Stimulated activated CD8-positive, alpha-beta memory T cell treated with anti-CD3 and anti-CD28 coated beads, Interleukin-2, amount 100 ng/mL, for 48 hours (primary cell): ENCODE data around the gene STH.

Source experiments
- DNase-seq, 2 donors: peaks; one replicate each; pipeline ENCODE4 v3.0.0-alpha.2; 2020; ENCODE audit warnings: low read depth in 2 of 2

STH gene

GRCh38 chr17:46027048-46027975, 28.3 kb downstream of the STH start:
- DNase-seq, result no peak

- DNase-seq, result no peak
Observed at GRCh38 chr17:46027976-46028325, 28.9 kb downstream of the STH start.

DNA sequence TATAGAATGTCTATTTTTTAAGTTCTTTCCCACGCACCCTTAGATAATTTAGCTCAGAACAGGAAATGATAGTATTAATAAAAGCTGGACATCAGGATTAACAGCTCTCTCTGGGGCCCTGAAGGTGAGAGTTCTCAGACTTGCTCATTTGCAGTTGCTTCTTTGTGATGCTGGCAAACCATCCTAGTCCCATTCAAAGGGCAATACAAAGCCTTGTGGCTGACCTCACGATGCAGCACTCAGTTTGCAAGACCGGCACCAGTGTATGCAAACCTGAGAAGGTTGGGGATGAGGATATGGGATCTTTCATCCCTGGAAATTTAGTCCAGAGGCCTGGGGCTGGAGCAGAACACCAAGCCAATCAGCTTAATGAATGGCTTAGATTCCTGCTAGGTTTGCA, 29.3 kb downstream of the STH start:
- no peak for DNase-seq

GRCh38 chr17:46028981-46029565, 30.0 kb downstream of the STH start:
- DNase-seq, result no peak

DNA sequence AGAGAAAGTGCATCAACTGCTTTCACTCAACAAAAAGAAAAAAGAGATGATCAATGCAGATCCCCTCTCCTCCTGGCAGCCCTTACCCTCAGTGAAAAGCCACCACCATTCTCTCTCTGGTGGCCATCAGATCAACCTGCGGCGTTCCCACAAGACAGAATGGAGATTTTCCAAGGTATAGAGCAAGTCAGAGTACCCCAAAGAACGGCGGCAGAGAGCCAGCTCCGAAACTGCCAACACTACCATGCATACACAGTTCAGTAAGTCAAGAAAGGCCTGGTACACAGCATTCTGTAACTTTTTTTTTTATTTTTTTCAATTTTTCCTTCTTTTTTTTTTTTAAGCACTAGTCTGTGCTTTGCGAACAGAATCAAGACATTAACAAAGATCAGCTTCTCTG, 30.6 kb downstream of the STH start:
- DNase-seq, result no peak

DNA sequence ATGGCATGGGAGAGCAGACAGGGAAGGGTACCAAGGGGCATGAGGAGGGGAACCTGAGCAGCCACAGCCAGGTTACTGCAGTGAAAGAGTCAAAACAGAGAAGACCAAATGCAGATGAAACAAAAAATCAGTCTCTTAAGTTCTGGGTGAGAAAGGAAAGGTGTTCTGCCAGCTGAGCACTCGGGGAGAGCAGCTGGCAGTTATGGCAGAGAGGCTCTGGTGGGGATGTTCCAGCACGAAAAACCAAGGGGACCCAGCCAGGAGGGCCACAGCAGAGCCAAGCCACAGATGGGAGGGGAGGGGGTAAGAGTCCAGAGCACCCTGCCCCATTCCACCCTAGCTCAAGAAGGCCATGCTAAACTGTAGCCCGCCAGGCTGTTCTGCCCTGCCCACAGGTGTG, 31.7 kb downstream of the STH start:
- no peak for DNase-seq

DNA sequence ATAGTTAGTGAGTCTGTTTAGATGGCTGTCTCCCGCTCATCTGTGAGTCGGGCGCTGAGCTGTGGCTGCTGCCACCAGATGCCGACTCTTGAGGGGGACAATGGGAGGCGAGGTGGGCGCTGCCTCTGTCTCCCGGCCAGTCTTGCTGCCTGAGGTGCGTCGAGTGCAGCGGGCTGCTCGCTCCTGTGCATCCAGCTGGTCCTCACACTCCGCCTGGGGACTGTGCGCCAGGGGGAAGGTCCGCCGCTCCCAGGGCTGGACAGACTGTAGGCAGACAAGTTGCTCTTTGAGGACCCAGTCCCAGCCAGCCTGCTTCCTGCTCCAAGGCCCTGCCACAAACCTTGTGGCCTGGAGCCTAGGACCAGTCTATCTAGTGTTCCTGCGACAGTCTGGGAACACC, 32.4 kb downstream of the STH start:
- no peak for DNase-seq

DNA sequence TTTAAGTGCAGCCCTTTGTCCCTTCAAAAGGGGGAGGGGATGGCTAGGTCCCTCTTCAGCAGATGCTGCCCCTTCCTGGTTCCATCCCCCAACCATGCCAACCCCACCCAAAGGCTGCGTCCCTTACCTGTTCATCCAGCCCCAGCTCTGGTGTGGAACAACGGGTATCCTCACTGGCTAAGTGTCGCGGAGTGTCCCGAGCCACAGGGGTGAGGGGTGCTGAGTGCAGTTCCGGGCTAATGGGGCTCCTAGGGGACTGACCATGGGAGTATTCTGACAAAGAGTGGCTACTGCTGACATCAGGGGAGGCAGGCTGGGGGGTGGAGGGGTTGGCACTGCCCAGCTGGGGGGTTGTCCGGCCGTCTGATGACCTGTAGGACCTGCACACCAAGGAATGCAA, 32.9 kb downstream of the STH start:
- no peak for DNase-seq

DNA sequence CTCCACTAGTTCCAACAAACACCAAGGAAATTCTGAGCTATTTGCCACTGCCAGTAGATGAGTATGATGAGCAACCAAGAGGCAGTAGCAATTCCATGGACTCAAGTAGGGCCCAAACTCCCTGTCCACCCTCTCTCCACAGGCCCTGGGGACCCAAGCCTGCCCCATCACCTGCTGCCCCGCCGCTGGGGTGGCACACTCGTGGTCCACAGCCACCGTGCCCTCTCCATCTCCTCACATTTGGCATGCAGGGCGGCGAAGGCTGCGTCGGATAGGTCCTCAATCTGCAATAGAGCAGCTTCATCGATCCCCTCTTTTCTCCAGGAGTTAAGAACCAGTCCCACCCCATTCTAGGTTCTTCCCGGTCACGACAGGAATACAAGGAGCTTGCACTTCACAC, 33.9 kb downstream of the STH start:
- DNase-seq, result no peak

- no peak for DNase-seq
Observed at GRCh38 chr17:46033392-46033791, 34.3 kb downstream of the STH start.

DNA sequence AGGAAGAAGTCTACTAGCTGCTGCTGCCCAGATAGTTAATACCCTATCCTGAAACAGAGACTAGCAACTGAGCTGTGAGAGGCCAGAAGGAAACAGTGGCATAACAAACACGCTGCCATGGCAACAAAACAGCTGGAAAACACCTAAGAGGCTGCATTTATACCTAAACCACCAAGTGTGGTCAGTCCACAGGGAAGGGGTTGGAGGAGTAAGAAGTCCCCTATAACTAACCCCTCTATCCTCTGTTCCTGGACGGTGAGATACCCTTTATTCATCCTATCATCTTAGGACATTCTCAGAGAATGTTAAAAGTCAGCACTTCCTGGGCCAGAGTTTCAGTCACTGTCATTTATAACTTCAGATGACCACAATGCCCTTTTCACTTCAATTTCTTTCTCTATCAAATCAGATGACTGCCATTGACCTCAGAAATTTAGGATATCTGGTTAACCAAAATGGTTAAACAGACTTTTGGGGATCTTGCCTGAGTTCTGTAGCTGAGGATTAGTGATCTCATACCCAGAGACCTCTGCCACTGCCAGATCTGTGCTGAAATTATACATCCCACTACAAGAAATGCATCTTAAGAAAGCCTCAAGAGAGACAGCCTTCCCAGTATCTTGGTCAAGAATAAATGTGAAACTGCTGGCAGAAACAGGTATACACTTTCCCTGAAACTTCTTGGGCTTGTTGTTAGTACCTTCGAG, 36.2 kb downstream of the STH start:
- no peak for DNase-seq

DNA sequence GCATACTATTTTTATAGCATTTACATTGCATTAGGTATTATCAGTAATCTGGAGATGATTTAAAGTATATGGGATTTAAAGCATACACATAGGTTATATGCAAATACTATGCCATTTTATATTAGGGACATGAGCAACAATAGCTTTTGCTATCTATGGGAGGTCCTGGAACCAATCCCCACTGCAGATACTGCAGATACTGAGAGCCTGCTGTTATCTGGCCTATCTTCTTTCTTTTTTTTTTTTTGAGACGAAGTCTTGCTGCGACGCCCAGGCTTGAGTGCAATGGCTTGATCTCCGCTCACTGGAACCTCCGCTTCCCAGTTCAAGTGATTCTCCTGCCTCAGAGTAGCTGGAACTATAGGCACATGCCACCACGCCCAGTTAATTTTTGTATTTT, 37.4 kb downstream of the STH start:
- no peak for DNase-seq

DNA sequence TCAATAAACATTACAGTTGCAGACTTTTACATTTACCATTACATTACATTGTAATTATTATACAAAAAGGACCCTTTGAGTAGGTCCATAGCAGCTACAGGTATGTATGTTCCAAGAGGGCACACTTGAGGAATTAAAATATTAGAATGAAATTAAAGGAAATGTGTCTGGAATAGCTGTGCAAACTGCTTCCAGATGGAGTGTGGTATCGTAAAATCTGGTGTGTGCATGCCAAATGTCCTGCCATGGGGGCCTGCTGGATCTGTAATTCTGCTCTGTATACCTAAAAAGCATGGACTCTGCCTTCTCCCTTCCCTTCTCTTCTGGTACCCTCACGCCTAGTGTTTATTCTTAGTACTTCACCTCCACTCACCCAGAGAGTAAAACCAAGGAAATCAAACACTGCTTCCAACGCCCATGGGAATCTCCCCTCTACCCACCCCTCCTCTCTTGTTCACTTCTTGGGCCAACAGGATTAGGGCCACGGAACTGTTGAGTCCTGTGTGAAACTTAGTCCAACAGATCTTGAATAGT, 38.7 kb downstream of the STH start:
- no peak for DNase-seq

GRCh38 chr17:46038414-46038813, 39.4 kb downstream of the STH start:
- DNase-seq, result no peak

- no peak for DNase-seq
Observed at GRCh38 chr17:46038937-46039336, 39.9 kb downstream of the STH start.

- no peak for DNase-seq
Observed at GRCh38 chr17:46039592-46040186, 40.6 kb downstream of the STH start.

DNA sequence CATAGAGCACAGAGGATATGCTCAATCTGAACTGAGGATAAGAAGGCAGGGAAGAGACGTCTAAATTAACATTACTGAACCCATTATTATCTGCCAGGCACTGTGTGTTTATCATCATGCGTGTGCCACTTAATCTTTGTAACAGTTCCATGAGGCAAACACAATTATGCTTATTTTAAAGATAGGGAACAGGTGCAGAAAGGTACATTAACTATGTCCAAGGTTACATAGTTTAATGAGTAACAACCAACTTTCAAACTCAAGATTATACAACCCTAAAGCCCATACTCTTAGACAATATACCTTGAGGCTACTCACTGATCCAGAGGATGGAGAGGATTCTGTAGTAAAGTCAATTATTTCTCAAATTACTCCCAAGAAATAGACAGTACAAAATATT, 43.2 kb downstream of the STH start:
- DNase-seq, result no peak

GRCh38 chr17:46042925-46043324, 43.9 kb downstream of the STH start:
- no peak for DNase-seq

- no peak for DNase-seq
Observed at GRCh38 chr17:46043606-46044005, 44.6 kb downstream of the STH start.

DNA sequence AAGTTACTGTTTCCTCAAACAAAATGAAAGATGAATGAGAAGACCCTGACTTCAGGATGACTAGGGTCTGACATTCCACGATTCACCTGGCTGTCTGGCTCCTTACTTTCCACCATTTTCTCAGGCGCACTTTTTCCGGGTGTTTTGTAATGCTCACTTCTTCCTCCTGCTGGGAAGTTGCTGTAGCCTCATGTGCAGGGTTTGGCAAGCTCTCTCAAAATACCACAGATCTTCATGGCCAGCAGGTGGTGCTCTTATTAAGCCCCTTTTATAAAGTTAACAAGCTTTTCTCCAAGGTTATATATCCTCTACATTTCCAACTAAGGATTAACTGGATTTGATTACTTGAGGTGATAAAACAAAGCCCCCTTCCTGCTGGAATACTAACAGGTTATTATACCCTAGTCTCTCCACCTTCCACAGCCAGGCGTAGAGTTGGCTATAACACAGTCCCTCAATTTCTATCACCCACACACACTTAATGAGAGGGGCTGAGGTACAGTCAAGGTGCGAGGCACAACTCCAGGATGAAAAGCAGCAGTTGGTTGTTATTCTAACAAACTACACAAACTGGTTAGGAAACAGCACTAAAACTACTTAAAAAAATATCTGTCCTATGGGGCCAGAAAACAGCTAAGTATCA, 45.4 kb downstream of the STH start:
- DNase-seq, result peak in 1 of 2 donors; percentile 9

GRCh38 chr17:46044989-46045388, 45.9 kb downstream of the STH start:
- DNase-seq, result no peak

DNA sequence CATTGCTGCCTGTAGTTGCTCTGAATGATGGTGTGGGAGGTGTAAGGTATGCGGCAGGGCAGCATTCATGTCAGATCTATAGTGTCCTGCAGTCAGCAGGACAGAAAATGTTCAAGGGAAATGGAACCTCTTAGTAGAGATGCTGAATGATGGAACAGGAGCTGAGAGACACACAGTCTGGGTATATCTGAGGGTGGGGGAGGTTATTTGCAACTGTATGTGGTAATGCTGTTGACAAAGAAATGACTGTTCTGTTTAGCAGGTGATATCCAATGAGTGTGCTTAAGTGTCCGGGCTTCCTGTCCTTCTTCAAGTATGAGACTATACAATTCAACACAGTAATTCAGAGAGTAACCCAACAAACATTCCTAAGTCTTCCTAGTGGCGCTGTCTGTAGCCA, 46.6 kb downstream of the STH start:
- no peak for DNase-seq
